Mesodermal cell (in vitro differentiated cells): Measurements from ENCODE around the gene URB1.

Experiments
- H3K27ac ChIP-seq: 2 replicates; pipeline ENCODE4 v1.7.0; 2013; ENCODE audit warnings: mild to moderate bottlenecking, low read depth, low read length, moderate library complexity; ENCODE audit not compliant: severe bottlenecking
- H3K36me3 ChIP-seq: 2 replicates; pipeline ENCODE4 v1.7.1; 2013; ENCODE audit warnings: mild to moderate bottlenecking, low read length, moderate library complexity; ENCODE audit not compliant: control insufficient read depth, insufficient read depth
- H3K4me1 ChIP-seq: one replicate; pipeline ENCODE4 v1.7.1; 2013; ENCODE audit warnings: mild to moderate bottlenecking, low read length; ENCODE audit not compliant: insufficient read depth, control insufficient read depth, poor library complexity, severe bottlenecking
- H3K4me3 ChIP-seq: 2 replicates; pipeline ENCODE4 v1.7.0; 2013; ENCODE audit warnings: low read length, control low read depth, mild to moderate bottlenecking; ENCODE audit not compliant: insufficient read depth, poor library complexity, severe bottlenecking; ENCODE audit errors: extremely low read depth
- H3K9me3 ChIP-seq: 2 replicates; pipeline ENCODE4 v1.7.1; 2013; ENCODE audit warnings: mild to moderate bottlenecking, low read length, moderate library complexity; ENCODE audit not compliant: control insufficient read depth
- WGBS, 2 experiments: methylation state at CpG; one replicate each; pipeline ENCODE4 v1.1.5; 2013; ENCODE audit warnings: missing lambda C conversion rate in 2 of 2; ENCODE audit not compliant: insufficient coverage in 2 of 2; 5-methylcytosine and 5-hydroxymethylcytosine counted together

Gene URB1

DNA sequence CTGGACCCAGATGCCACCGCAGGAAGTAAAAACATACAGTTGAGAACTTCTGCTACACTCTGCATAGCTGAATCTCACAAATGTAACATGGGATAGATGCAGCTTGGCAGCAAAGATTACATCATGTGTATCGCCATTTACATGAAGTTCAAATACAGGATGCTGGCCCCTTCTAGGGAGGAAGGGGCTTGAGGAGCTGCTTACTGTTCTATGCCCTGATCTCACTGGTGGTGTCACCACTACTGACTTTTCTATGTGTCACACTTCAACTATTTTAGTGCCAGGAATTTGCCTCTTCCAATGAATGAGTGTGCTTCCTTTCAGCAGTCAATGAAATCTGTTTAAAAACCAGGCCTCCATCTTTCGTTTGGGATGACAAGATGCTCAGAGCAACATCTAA, 63.0 kb downstream of the URB1 start:
- peak overlapping the region; percentile 92 for H3K27ac ChIP-seq
- H3K4me3 ChIP-seq = no peak overlapping the region
- H3K36me3 ChIP-seq = peaks cover 62% of the 10 kb centered on the region
- H3K4me1 ChIP-seq = peaks cover 12% of the 10 kb centered on the region
- WGBS, 2 experiments = 80 to 100% methylated on average over 1 to 2 of the region's 3 CpGs
- peaks cover 4% of the 10 kb centered on the region for H3K9me3 ChIP-seq

DNA sequence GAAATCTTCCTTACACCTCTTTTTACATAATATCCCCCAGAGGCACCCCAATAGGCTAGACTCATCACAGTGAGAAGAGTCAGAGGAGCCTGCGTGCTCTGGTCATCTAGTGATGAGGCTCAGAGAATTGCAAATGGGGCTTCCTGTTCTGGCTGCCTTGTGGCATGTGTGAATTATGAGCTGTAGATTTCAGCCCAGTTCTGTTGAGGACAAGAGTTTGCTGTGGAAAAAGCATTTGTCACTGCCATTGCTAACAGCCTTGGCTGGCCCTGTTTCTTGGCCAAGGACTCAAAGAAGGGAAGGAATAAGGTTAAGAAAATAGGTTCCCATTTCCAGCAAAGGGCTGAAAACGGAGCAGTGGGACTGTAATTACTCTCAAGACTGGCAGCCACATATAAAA, 63.5 kb downstream of the URB1 start:
- Histone ChIP-seq H3K4me1 (peaks cover 11% of the 10 kb centered on the region), H3K4me3 (no peak overlapping the region), H3K36me3 (peaks cover 62% of the 10 kb centered on the region), H3K9me3 (peaks cover 4% of the 10 kb centered on the region), H3K27ac (peak overlapping the region; percentile 92)
- 100% methylated on average over 1 to 2 of the region's 2 CpGs for WGBS, 2 experiments

DNA sequence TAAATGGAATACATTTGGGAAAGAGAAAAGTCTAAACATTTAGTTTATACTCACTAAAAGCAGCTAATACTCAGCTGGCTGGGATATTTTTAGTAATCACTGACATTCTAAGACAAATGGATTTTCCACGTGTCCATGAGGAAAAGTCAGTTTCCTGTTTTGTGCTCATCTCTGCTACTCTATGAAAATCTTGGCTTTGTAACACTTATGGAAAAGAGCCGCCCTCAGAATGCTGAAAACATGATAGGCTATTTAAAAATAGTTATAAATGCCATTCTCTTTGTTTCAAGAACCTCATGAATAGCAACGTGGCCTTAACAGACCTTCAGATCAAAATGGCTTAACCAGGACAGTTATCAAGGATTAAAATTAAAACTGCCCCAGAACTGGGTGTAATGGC, 64.2 kb downstream of the URB1 start:
- Histone ChIP-seq H3K36me3 (peaks cover 62% of the 10 kb centered on the region), H3K27ac (no peak overlapping the region), H3K4me3 (no peak overlapping the region), H3K4me1 (peaks cover 11% of the 10 kb centered on the region), H3K9me3 (peaks cover 4% of the 10 kb centered on the region)
- WGBS, 2 experiments = 86 to 100% methylated on average over 1 of the region's 3 CpGs

DNA sequence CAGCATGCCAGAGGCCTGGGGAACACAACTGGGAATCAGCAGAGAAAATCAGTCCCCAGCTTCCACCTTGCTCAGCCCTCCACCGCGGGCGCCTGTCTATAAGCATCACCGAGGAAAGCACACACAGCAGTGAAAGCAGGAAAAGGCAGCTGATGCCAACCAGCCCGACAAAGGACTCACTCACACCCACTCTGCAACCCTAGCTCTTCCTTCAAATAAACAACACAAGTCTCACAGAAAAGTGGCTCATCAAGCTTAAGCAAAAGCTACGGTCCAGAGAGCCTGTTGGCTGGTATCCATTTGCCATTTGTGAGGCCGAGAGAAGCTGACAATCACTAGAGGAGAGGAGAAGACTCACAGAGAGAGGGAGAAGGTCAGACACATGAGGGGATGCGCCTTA, 67.1 kb downstream of the URB1 start:
- Histone ChIP-seq H3K27ac (no peak overlapping the region), H3K9me3 (no peaks in the 10 kb centered on the region), H3K4me3 (no peak overlapping the region), H3K4me1 (peaks cover 6% of the 10 kb centered on the region), H3K36me3 (peaks cover 71% of the 10 kb centered on the region)
- 96 to 98% methylated on average over 5 of the region's 8 CpGs for WGBS, 2 experiments

DNA sequence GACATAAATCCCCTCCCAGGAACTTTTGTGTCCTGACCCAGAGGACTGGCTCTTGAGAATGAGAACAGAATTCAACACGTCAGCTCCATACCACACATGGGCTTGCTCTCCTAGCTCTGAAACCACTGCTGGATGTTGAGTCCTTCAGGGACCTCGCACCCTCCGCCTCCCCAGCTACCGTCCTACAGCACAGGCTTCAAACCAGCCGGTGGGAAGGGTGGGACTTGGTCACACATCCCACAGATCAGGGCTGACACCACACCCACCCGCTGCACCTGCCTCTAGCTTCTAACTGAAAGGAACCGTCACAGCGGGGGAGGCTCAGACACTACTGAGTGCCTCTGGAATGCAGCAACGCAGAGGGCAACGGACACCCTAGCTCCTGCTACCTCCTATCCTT, 70.1 kb downstream of the URB1 start:
- no peak overlapping the region for H3K27ac ChIP-seq
- no peaks in the 10 kb centered on the region for H3K9me3 ChIP-seq
- H3K4me3 ChIP-seq = no peak overlapping the region
- H3K4me1 ChIP-seq = no peaks in the 10 kb centered on the region
- WGBS, 2 experiments = 82 to 91% methylated on average over 10 of the region's 10 CpGs
- peaks cover 92% of the 10 kb centered on the region for H3K36me3 ChIP-seq

DNA sequence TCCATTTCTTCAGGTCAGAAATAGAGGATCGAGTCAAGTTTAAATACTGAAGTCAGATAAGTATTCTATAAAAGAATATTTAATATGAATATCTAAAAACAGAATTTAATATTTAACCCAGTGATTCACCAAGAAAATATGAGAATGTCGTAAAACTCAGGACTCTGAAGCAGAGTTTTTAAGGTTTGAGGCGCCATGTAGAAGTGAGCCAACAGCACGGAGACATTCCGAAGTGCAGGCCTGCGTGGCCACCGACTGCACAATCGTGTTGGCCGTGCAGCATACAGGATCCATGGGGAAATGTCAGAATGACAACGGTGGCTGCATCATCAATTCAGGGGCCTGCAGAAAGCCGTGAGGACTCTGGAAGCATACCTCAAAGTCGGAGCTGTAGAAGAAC, 70.7 kb downstream of the URB1 start:
- no peaks in the 10 kb centered on the region for H3K9me3 ChIP-seq
- H3K27ac ChIP-seq = no peak overlapping the region
- H3K4me3 ChIP-seq = no peak overlapping the region
- H3K36me3 ChIP-seq = peaks cover 95% of the 10 kb centered on the region
- H3K4me1 ChIP-seq = no peaks in the 10 kb centered on the region
- 93 to 94% methylated on average over 11 of the region's 12 CpGs for WGBS, 2 experiments

DNA sequence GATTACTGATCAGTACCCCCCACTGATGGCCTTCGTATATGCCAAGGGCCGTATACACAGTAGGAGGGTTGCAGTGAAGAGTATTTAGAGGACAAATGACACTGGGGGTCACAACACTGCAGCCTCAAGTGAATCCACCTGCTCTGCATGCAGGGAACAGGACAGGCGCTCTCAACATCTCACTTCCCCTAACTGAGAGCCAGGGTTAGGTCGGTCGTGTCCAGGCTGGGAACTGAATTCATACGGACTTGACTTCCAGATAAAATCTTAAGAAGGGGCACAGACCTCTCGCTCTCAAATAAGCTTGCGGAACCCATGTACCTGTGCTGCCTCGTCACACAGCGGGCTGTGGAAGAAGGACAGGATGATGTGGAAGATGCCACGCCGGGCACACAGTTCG, 71.3 kb downstream of the URB1 start:
- Histone ChIP-seq H3K4me1 (no peaks in the 10 kb centered on the region), H3K4me3 (no peak overlapping the region), H3K9me3 (no peaks in the 10 kb centered on the region), H3K27ac (no peak overlapping the region), H3K36me3 (peaks cover 97% of the 10 kb centered on the region)
- WGBS, 2 experiments = 97% methylated on average over 11 to 13 of the region's 13 CpGs

DNA sequence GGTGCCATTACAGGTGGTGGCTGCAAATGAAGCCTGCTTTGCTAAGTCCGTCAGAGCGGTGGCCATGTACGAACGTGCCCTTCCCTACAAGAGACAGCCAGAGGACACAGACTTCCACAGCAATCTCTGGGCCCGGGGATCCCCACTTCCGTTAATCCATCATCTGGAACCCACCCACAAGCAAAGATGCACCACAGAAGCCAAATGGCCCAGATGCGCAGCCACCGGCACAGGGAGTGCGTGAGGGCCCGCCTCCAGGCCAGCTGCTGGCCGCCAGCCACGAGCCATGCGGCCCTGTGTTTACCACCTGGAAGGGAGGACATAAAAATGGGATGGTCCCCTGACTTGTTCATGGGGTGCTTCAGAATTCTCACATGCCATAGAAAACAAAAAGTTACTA, 72.1 kb downstream of the URB1 start:
- WGBS, 2 experiments = 97 to 100% methylated on average over 7 to 8 of the region's 13 CpGs
- Histone ChIP-seq H3K4me3 (no peak overlapping the region), H3K9me3 (no peaks in the 10 kb centered on the region), H3K4me1 (no peaks in the 10 kb centered on the region), H3K27ac (no peak overlapping the region), H3K36me3 (peaks cover 97% of the 10 kb centered on the region)

DNA sequence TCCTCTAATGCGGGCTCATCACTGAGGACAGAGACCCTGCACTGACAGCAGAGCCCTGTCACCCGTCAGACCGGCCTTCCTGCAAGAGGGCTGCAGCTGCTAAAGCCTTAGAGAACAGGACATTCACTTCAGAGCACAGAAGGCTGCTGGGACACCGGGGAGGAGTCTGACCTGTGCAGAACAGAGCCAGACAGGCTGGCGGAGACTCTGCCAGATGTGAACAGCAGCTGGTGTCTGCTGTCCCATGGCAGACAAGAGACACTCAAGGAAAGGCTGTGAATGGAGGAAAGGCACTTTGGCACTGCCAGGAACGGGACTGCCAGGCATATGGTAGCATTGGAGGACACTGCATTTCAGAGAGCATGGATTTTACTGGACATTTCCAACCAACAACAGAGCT, 72.8 kb downstream of the URB1 start:
- Histone ChIP-seq H3K27ac (no peak overlapping the region), H3K4me1 (no peaks in the 10 kb centered on the region), H3K36me3 (peaks cover 96% of the 10 kb centered on the region), H3K4me3 (no peak overlapping the region), H3K9me3 (no peaks in the 10 kb centered on the region)
- 96 to 98% methylated on average over 6 of the region's 6 CpGs for WGBS, 2 experiments

DNA sequence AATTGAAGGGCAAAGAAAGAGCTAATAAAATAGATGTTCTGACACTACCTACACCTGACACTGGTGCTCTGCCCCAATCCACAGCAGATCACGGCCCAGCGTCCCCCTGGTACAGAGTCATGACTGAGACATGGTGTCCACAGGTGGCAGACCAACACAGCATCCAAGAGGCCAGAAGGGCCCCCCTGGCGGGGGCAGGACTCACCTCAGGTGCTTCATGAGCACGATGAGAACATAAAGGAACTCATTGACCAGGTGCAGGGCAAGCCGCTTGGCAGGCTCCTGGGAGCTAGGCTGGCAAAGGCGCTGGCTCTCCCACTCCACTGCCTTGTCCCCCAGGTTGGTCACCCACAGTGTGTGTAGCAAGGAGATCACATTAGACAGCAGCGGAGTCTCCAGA, 73.8 kb downstream of the URB1 start:
- Histone ChIP-seq H3K36me3 (peaks cover 96% of the 10 kb centered on the region), H3K4me3 (no peak overlapping the region), H3K9me3 (no peaks in the 10 kb centered on the region), H3K4me1 (no peaks in the 10 kb centered on the region), H3K27ac (no peak overlapping the region)
- 84 to 86% methylated on average over 2 to 7 of the region's 7 CpGs for WGBS, 2 experiments

DNA sequence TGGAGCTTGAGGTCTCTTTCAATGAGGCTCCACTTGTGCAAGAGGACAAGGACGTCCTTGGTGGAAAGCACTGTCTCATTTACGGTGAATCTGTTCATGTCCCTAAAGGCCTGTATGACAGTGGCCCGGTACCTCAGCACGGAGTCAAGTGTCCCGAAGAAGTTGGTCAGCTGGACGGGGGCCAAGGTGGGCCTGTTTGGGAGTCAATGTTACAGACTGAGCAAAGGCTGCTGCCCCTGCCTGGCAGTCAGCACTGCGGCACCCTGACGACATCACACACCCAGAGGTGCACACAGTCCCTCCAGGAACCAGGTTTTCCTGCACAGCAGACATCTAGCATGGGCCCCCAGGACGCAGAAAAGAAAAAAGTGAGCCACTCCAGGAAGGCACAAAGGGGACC, 75.1 kb downstream of the URB1 start:
- WGBS, 2 experiments = 91 to 94% methylated on average over 7 to 9 of the region's 9 CpGs
- H3K4me1 ChIP-seq = no peaks in the 10 kb centered on the region
- H3K4me3 ChIP-seq = no peak overlapping the region
- H3K36me3 ChIP-seq = peaks cover 92% of the 10 kb centered on the region
- no peak overlapping the region for H3K27ac ChIP-seq
- no peaks in the 10 kb centered on the region for H3K9me3 ChIP-seq
